ENCODE data around the gene UBE2O.

UBE2O gene

GRCh38 chr17:76485569-76485968, 32.6 kb upstream of the UBE2O start:
- no peak for DNase-seq (ENCODE audit: low read depth in 3 of 3)

- no peak for DNase-seq (ENCODE audit: low read depth in 3 of 3)
Measured at GRCh38 chr17:76484228-76484725, 31.3 kb upstream of the UBE2O start.

- no peak for DNase-seq (ENCODE audit: low read depth in 3 of 3)
Measured at GRCh38 chr17:76481071-76481655, 28.2 kb upstream of the UBE2O start.

- DNase-seq (ENCODE audit: low read depth in 3 of 3) = no peak
Measured at GRCh38 chr17:76480632-76481031, 27.7 kb upstream of the UBE2O start.

GRCh38 chr17:76479515-76480060, 26.6 kb upstream of the UBE2O start:
- no peak for DNase-seq (ENCODE audit: low read depth in 3 of 3)

- DNase-seq (ENCODE audit: low read depth in 3 of 3) = no peak
Measured at GRCh38 chr17:76478730-76479514, 26.0 kb upstream of the UBE2O start.

- no peak for DNase-seq (ENCODE audit: low read depth in 3 of 3)
Measured at GRCh38 chr17:76478097-76478496, 25.1 kb upstream of the UBE2O start.

GRCh38 chr17:76477576-76477975, 24.6 kb upstream of the UBE2O start:
- no peak for DNase-seq (ENCODE audit: low read depth in 3 of 3)

GRCh38 chr17:76476736-76477135, 23.8 kb upstream of the UBE2O start:
- no peak for DNase-seq (ENCODE audit: low read depth in 3 of 3)

- DNase-seq (ENCODE audit: low read depth in 3 of 3) = no peak
Measured at GRCh38 chr17:76475302-76475701, 22.4 kb upstream of the UBE2O start.

GRCh38 chr17:76474894-76475293, 21.9 kb upstream of the UBE2O start:
- DNase-seq (ENCODE audit: low read depth in 3 of 3) = no peak

GRCh38 chr17:76474238-76474637, 21.3 kb upstream of the UBE2O start:
- no peak for DNase-seq (ENCODE audit: low read depth in 3 of 3)

GRCh38 chr17:76473541-76473985, 20.6 kb upstream of the UBE2O start:
- DNase-seq (ENCODE audit: low read depth in 3 of 3) = no peak

GRCh38 chr17:76472726-76473125, 19.8 kb upstream of the UBE2O start:
- DNase-seq (ENCODE audit: low read depth in 3 of 3) = no peak

GRCh38 chr17:76472258-76472645, 19.3 kb upstream of the UBE2O start:
- DNase-seq (ENCODE audit: low read depth in 3 of 3) = no peak

GRCh38 chr17:76471498-76472257, 18.7 kb upstream of the UBE2O start:
- DNase-seq (ENCODE audit: low read depth in 3 of 3) = no peak

GRCh38 chr17:76469991-76470739, 17.2 kb upstream of the UBE2O start:
- DNase-seq (ENCODE audit: low read depth in 3 of 3) = no peak

GRCh38 chr17:76469076-76469990, 16.4 kb upstream of the UBE2O start:
- no peak for DNase-seq (ENCODE audit: low read depth in 3 of 3)

GRCh38 chr17:76468634-76469010, 15.7 kb upstream of the UBE2O start:
- DNase-seq (ENCODE audit: low read depth in 3 of 3) = no peak

- DNase-seq (ENCODE audit: low read depth in 3 of 3) = no peak
Measured at GRCh38 chr17:76467809-76468633, 15.1 kb upstream of the UBE2O start.

Data from stimulated activated CD4-positive, alpha-beta T cell treated with anti-CD3 and anti-CD28 coated beads, TNF-alpha, amount 100 ng/mL, for 4 hours (primary cell).